HL-60 (cell line): Measurements from ENCODE around the gene LRRC4C.

Experiments
- DNase-seq, 2 experiments: peaks; one replicate each; pipeline ENCODE4 v3.0.0-alpha.2; 2010 to 2020; ENCODE audit warnings: low read depth in 1 of 2, low spot score in 1 of 2
- H3K27ac ChIP-seq: fragments of 250-450 bp; sonication (Bioruptor Pico); replicated peaks from 2 replicates; pipeline ENCODE4 v1.5.1; 2020; ENCODE audit warnings: mild to moderate bottlenecking, moderate library complexity
- H3K27me3 ChIP-seq: fragments of 250-450 bp; sonication (Bioruptor Pico); 2 replicates; pipeline ENCODE4 v1.5.1; 2021; ENCODE audit warnings: mild to moderate bottlenecking, moderate library complexity; ENCODE audit not compliant: insufficient read depth, poor library complexity, severe bottlenecking
- H3K4me3 ChIP-seq: replicated peaks from 2 replicates; pipeline ENCODE4 v1.5.1; 2011; ENCODE audit warnings: mild to moderate bottlenecking, control low read depth, low read length; ENCODE audit not compliant: insufficient read depth
- GABPA ChIP-seq: IDR thresholded peaks from 2 replicates; pipeline ENCODE4 v1.6.1; 2012; ENCODE audit warnings: low read depth
- POLR2AphosphoS5 ChIP-seq: IDR thresholded peaks from 2 replicates; pipeline ENCODE4 v1.6.1; 2012; ENCODE audit warnings: low read depth
- SPI1 ChIP-seq: IDR thresholded peaks from 2 replicates; pipeline ENCODE4 v1.6.1; 2012; ENCODE audit warnings: low read depth, mild to moderate bottlenecking, borderline replicate concordance
- TF ChIP-seq, protein P1 (sequence below): IDR thresholded peaks from 2 replicates; pipeline ENCODE4 v1.6.1; 2012; ENCODE audit warnings: low read depth; ENCODE audit not compliant: insufficient replicate concordance
- TF ChIP-seq, protein P2 (sequence below): IDR thresholded peaks from one replicate; pipeline ENCODE4 v1.5.1; 2011; ENCODE audit warnings: low read length, control low read depth, inconsistent platforms; ENCODE audit not compliant: insufficient read depth

Gene LRRC4C

DNA sequence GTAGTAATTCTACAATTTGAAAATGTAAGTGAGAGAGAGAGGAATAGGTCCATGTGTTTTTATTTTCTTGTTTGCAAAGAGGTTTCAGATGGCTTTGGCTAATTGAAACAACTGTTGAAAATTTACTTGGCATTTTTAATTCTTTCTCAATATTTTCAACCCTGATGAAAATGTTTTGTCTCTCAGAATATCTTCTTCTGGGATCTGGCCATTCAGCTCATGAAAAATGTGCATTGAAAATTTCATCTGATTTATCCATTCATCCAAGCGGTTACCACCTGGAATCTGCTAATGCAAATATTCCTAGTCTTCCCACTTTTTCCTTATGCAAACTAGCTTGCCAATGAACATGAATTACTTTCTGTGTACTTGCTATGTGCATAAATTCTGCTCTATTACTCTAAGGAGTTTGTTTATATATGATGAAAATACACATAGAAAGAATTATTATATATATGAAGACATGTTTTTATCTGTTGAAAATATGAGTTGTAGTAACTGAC lies 621.2 kb downstream of the LRRC4C start:
- no peak overlapping the region for H3K27ac ChIP-seq
- TF ChIP-seq GABPA (no peak), SPI1 (no peak), POLR2AphosphoS5 (no peak)
- TF ChIP-seq, protein P1, sequence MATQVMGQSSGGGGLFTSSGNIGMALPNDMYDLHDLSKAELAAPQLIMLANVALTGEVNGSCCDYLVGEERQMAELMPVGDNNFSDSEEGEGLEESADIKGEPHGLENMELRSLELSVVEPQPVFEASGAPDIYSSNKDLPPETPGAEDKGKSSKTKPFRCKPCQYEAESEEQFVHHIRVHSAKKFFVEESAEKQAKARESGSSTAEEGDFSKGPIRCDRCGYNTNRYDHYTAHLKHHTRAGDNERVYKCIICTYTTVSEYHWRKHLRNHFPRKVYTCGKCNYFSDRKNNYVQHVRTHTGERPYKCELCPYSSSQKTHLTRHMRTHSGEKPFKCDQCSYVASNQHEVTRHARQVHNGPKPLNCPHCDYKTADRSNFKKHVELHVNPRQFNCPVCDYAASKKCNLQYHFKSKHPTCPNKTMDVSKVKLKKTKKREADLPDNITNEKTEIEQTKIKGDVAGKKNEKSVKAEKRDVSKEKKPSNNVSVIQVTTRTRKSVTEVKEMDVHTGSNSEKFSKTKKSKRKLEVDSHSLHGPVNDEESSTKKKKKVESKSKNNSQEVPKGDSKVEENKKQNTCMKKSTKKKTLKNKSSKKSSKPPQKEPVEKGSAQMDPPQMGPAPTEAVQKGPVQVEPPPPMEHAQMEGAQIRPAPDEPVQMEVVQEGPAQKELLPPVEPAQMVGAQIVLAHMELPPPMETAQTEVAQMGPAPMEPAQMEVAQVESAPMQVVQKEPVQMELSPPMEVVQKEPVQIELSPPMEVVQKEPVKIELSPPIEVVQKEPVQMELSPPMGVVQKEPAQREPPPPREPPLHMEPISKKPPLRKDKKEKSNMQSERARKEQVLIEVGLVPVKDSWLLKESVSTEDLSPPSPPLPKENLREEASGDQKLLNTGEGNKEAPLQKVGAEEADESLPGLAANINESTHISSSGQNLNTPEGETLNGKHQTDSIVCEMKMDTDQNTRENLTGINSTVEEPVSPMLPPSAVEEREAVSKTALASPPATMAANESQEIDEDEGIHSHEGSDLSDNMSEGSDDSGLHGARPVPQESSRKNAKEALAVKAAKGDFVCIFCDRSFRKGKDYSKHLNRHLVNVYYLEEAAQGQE = no peak
- TF ChIP-seq, protein P2, sequence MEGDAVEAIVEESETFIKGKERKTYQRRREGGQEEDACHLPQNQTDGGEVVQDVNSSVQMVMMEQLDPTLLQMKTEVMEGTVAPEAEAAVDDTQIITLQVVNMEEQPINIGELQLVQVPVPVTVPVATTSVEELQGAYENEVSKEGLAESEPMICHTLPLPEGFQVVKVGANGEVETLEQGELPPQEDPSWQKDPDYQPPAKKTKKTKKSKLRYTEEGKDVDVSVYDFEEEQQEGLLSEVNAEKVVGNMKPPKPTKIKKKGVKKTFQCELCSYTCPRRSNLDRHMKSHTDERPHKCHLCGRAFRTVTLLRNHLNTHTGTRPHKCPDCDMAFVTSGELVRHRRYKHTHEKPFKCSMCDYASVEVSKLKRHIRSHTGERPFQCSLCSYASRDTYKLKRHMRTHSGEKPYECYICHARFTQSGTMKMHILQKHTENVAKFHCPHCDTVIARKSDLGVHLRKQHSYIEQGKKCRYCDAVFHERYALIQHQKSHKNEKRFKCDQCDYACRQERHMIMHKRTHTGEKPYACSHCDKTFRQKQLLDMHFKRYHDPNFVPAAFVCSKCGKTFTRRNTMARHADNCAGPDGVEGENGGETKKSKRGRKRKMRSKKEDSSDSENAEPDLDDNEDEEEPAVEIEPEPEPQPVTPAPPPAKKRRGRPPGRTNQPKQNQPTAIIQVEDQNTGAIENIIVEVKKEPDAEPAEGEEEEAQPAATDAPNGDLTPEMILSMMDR = no peak
- no peaks in the 10 kb centered on the region for H3K27me3 ChIP-seq
- no peak overlapping the region for H3K4me3 ChIP-seq
- DNase-seq = no peak

DNA sequence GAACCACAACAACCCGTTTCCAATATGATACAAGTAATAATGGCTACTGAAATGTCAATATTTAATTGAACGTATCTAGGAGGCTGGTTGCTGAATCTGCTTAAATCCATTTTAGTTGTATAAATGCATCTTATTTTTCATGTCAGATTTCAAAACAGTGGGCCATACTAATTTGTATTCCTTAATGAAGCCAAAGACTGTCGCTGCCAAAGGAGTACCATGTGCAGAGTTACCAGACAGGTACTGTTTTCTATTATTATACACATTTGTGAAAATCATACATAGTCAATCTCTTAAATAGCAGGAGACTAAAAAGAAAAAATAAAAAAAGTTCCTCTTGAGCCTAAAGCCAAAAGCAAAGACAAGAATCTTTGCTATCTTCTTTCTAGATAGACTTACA lies 632.3 kb downstream of the LRRC4C start:
- H3K4me3 ChIP-seq = no peak overlapping the region
- H3K27ac ChIP-seq = no peak overlapping the region
- no peak for DNase-seq
- H3K27me3 ChIP-seq = no peaks in the 10 kb centered on the region
- TF ChIP-seq, protein P2 = no peak
- TF ChIP-seq GABPA = no peak
- TF ChIP-seq, protein P1 = no peak
- no peak for TF ChIP-seq POLR2AphosphoS5
- TF ChIP-seq SPI1 = no peak

DNA sequence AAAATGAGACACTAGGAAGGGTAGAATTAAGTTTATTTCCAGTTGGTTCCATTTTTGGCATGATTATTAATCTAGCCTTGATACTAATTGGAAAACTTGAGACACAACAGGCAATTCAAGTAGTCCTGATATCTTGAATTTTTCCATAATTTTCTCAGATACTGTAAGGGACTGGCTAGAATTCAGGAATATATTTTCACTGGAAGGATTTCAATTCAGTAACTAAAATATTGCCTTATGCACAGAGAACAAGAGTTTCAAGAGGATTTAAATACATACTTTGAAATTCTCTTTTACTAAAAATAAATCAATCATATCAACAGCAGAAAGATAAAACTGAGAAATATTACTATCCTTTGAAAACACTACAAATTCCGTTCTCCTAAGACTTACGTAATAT lies 632.9 kb downstream of the LRRC4C start:
- no peak overlapping the region for H3K4me3 ChIP-seq
- DNase-seq = no peak
- TF ChIP-seq SPI1 = no peak
- TF ChIP-seq, protein P2 = no peak
- TF ChIP-seq POLR2AphosphoS5 = no peak
- TF ChIP-seq GABPA = no peak
- TF ChIP-seq, protein P1 = no peak
- no peaks in the 10 kb centered on the region for H3K27me3 ChIP-seq
- H3K27ac ChIP-seq = no peak overlapping the region
